Stomach (tissue), 9 donors: ENCODE results near the gene UBE2O. TPM values are rescaled to one million over a fixed set of nuclear protein-coding genes. Genes with fewer than 3 reads are reported as not detected.

Experiments used
- DNase-seq, 2 donors: peaks; one replicate each; pipeline versions ENCODE4 v3.0.0 to v3.0.0-alpha.2; 2013 to 2019
- H3K27ac ChIP-seq, 5 donors: fragments of 200-600 bp in 4 of 5; sonication (generic) in 4 of 5; one replicate each; pipeline ENCODE4 v1.5.1; 2013 to 2019; ENCODE audit warnings: mild to moderate bottlenecking in 1 of 5, moderate library complexity in 1 of 5
- H3K27me3 ChIP-seq, 3 donors: fragments of 200-600 bp; sonication (generic); one replicate each; pipeline ENCODE4 v1.5.1; 2017 to 2019; ENCODE audit warnings: mixed run types in 1 of 3
- H3K36me3 ChIP-seq, 4 donors: fragments of 200-600 bp; sonication (generic); 1 replicate in 3 of 4; 2 replicates in 1 of 4; pipeline ENCODE4 v1.5.1; 2016 to 2019
- H3K4me1 ChIP-seq, 4 donors: fragments of 200-600 bp; sonication (generic); one replicate each; pipeline ENCODE4 v1.5.1; 2016 to 2019
- H3K4me3 ChIP-seq, 4 donors: fragments of 200-600 bp; sonication (generic) in 3 of 4; one replicate each; pipeline ENCODE4 v1.5.1; 2016 to 2019; ENCODE audit warnings: mild to moderate bottlenecking in 1 of 4
- H3K9me3 ChIP-seq, 4 donors: fragments of 200-600 bp; sonication (generic); one replicate each; pipeline ENCODE4 v1.5.1; 2016 to 2019
- CTCF ChIP-seq, 7 experiments: fragments of 450-650 bp in 4 of 7; fragments of 200-600 bp in 3 of 7; sonication (generic) in 3 of 7; IDR thresholded peaks; one replicate each; pipeline ENCODE4 v1.5.1; 2016 to 2019; ENCODE audit warnings: antibody characterized with exemption in 7 of 7, control low read depth in 2 of 7, mild to moderate bottlenecking in 1 of 7
- EP300 ChIP-seq: sonication (generic); formaldehyde crosslinking; IDR thresholded peaks from one replicate; pipeline ENCODE4 v1.6.1; 2017; ENCODE audit warnings: antibody characterized with exemption
- POLR2A ChIP-seq, 4 donors: fragments of 450-650 bp; IDR thresholded peaks; one replicate each; pipeline ENCODE4 v1.6.1; 2016; ENCODE audit warnings: antibody characterized with exemption in 4 of 4, control low read depth in 2 of 4, mild to moderate bottlenecking in 1 of 4, moderate library complexity in 1 of 4
- POLR2AphosphoS5 ChIP-seq, 3 donors: sonication (generic); formaldehyde crosslinking; IDR thresholded peaks; one replicate each; pipeline ENCODE4 v1.6.1; 2016; ENCODE audit warnings: antibody characterized with exemption in 3 of 3
- WGBS, 5 donors: extraction: QIAGEN DNeasy Blood & Tissue Kit in 3 of 5; methylation state at CpG; one replicate each; pipeline versions ENCODE4 v1.1.5 to v1.1.7; 2013 to 2018; 5-methylcytosine and 5-hydroxymethylcytosine counted together
- intact Hi-C: fragments of 100-400 bp; cut with DNase I; formaldehyde crosslinking; loops from one replicate; pipeline ENCODE4 v1.15.1; 2023; ENCODE audit warnings: low total_unique reads
- polyA plus RNA-seq, 3 donors: library from polyadenylated mRNA; stranded (reverse); fragments of 200-250 nt; gene quantifications; one replicate each; pipeline ENCODE4 v1.2.3, GENCODE V29; 2013
- total RNA-seq, 5 donors: library from RNA; depleted of rRNA; stranded (reverse); fragments of >200 nt; gene quantifications; one replicate each; pipeline versions ENCODE4 v1.1.0 to v1.2.3, GENCODE V29; 2014 to 2016
- donor health status: healthy with polysubstance abuse.
- donor health status: Bipolar disorder and iron deficiency.
- donor health status: healthy.

Gene UBE2O
- total and polyA plus RNA-seq, 8 donors: 4.6 to 32.7 (median 11.9) TPM

GRCh38 chr17:76394166-76394565, 58.8 kb downstream of the UBE2O start:
- DNase-seq: no peak
- no peak overlapping the region for H3K27ac ChIP-seq
- H3K4me3 ChIP-seq: no peak overlapping the region
- H3K9me3 ChIP-seq: no peaks in the 10 kb centered on the region
- peaks cover 0 to 4% (median 3%) of the 10 kb centered on the region in 4 donors for H3K4me1 ChIP-seq
- WGBS, 5 donors: 89 to 95% (median 89%) methylated on average over 10 of the region's 10 CpGs
- H3K36me3 ChIP-seq: peaks cover 43 to 99% (median 86%) of the 10 kb centered on the region in 4 donors
- no peaks in the 10 kb centered on the region for H3K27me3 ChIP-seq
- no peak for TF ChIP-seq CTCF (IDR thresholded peaks at IDR 0.05)
- no peak for TF ChIP-seq EP300
- no peak for TF ChIP-seq POLR2A (IDR thresholded peaks at IDR 0.05)
- no peak for TF ChIP-seq POLR2AphosphoS5 (IDR thresholded peaks at IDR 0.05)
- intact Hi-C loops: no loop called here

GRCh38 chr17:76391200-76391715, 61.7 kb downstream of the UBE2O start:
- TF ChIP-seq POLR2AphosphoS5 (IDR thresholded peaks at IDR 0.05) (no peak), POLR2A (IDR thresholded peaks at IDR 0.05) (no peak), EP300 (no peak), CTCF (IDR thresholded peaks at IDR 0.05) (no peak)
- H3K4me3 ChIP-seq: no peak overlapping the region
- intact Hi-C loops: no loop called here

GRCh38 chr17:76390003-76390421, 62.9 kb downstream of the UBE2O start:
- TF ChIP-seq EP300 (no peak), POLR2AphosphoS5 (IDR thresholded peaks at IDR 0.05) (no peak), CTCF (IDR thresholded peaks at IDR 0.05) (no peak), POLR2A (IDR thresholded peaks at IDR 0.05) (no peak)
- Histone ChIP-seq H3K36me3 (peaks cover 20 to 61% (median 48%) of the 10 kb centered on the region in 4 donors), H3K27me3 (peaks cover 0 to 7% (median 5%) of the 10 kb centered on the region in 3 donors), H3K4me3 (no peak overlapping the region), H3K4me1 (peaks cover 13 to 21% (median 18%) of the 10 kb centered on the region in 4 donors), H3K9me3 (no peaks in the 10 kb centered on the region), H3K27ac (no peak overlapping the region)
- 77 to 88% (median 82%) methylated on average over 9 to 11 of the region's 11 CpGs for WGBS, 5 donors
- intact Hi-C loops: no loop called here
- DNase-seq: no peak

More at GRCh38 chr17:76391200-76391715, 61.7 kb downstream of the UBE2O start:
- no peak for DNase-seq
- H3K4me1 ChIP-seq: peaks cover under 1 to 9% (median 5%) of the 10 kb centered on the region in 4 donors
- no peak overlapping the region for H3K27ac ChIP-seq
- WGBS, 5 donors: 93 to 97% (median 96%) methylated on average over 11 to 21 of the region's 21 CpGs
- no peaks in the 10 kb centered on the region for H3K27me3 ChIP-seq
- peaks cover 33 to 73% (median 60%) of the 10 kb centered on the region in 4 donors for H3K36me3 ChIP-seq
- no peaks in the 10 kb centered on the region for H3K9me3 ChIP-seq

GRCh38 chr17:76388966-76389888, 63.7 kb downstream of the UBE2O start:
- Histone ChIP-seq H3K4me1 (peaks cover 19 to 27% (median 24%) of the 10 kb centered on the region in 4 donors), H3K4me3 (no peak overlapping the region), H3K27ac (peak overlapping the region in 1 of 5 donors; percentile 2), H3K36me3 (peaks cover 19 to 53% (median 40%) of the 10 kb centered on the region in 4 donors), H3K9me3 (no peaks in the 10 kb centered on the region), H3K27me3 (peaks cover 0 to 12% (median 7%) of the 10 kb centered on the region in 3 donors)
- intact Hi-C loops: no loop called here
- peak in 1 of 2 donors; percentile 57 for DNase-seq
- TF ChIP-seq POLR2AphosphoS5 (IDR thresholded peaks at IDR 0.05) (no peak), POLR2A (IDR thresholded peaks at IDR 0.05) (no peak)
- 73 to 82% (median 78%) methylated on average over 16 of the region's 16 CpGs for WGBS, 5 donors
